B cell (primary cell): ENCODE measurements around the gene JMJD1C.
A peak's percentile ranks its signal among the peaks of the same experiment; 100 is the strongest.

Experiments used
- CTCF ChIP-seq: fragments of 200-600 bp; IDR thresholded peaks from one replicate; pipeline ENCODE4 v1.8.0; 2022; ENCODE audit warnings: antibody characterized with exemption, mild to moderate bottlenecking
- EZH2 ChIP-seq: IDR thresholded peaks from 2 replicates; pipeline ENCODE4 v1.6.1; 2012; ENCODE audit warnings: borderline replicate concordance, low read depth, mild to moderate bottlenecking, moderate library complexity, low read length; ENCODE audit not compliant: insufficient read depth, poor library complexity, severe bottlenecking

- TF ChIP-seq CTCF (peak; percentile 90), EZH2 (no peak)
Observed at GRCh38 chr10:63157845-63158624, 307.7 kb downstream of the JMJD1C start.
